GM21447 (cell line): ENCODE results near the gene CERS1.

Experiments used
- ATAC-seq: cut with Tn5 transposase; IDR thresholded peaks from one replicate; pipeline ENCODE4 v1.9.1; 2021; ENCODE audit not compliant: unreplicated experiment

Gene CERS1

GRCh38 chr19:18858906-18859646 lies 36.9 kb downstream of the CERS1 start:
- no peak for ATAC-seq

GRCh38 chr19:18857223-18857622 lies 38.7 kb downstream of the CERS1 start:
- ATAC-seq: no peak

- ATAC-seq: no peak
Observed at GRCh38 chr19:18856385-18857126, 39.4 kb downstream of the CERS1 start.

- ATAC-seq: no peak
Observed at GRCh38 chr19:18855647-18856384, 40.1 kb downstream of the CERS1 start.

GRCh38 chr19:18854982-18855381 lies 41.0 kb downstream of the CERS1 start:
- no peak for ATAC-seq

GRCh38 chr19:18853755-18854427 lies 42.1 kb downstream of the CERS1 start:
- no peak for ATAC-seq

GRCh38 chr19:18852648-18853047 lies 43.3 kb downstream of the CERS1 start:
- ATAC-seq: no peak

GRCh38 chr19:18851673-18852325 lies 44.2 kb downstream of the CERS1 start:
- no peak for ATAC-seq

- no peak for ATAC-seq
Observed at GRCh38 chr19:18850471-18851375, 45.2 kb downstream of the CERS1 start.

GRCh38 chr19:18849838-18850400 lies 46.0 kb downstream of the CERS1 start:
- ATAC-seq: no peak

GRCh38 chr19:18848878-18849661 lies 46.9 kb downstream of the CERS1 start:
- ATAC-seq: no peak

- ATAC-seq: no peak
Observed at GRCh38 chr19:18847549-18848463, 48.2 kb downstream of the CERS1 start.

GRCh38 chr19:18846862-18847548 lies 49.0 kb downstream of the CERS1 start:
- ATAC-seq: no peak

GRCh38 chr19:18845961-18846360 lies 50.0 kb downstream of the CERS1 start:
- no peak for ATAC-seq

- no peak for ATAC-seq
Observed at GRCh38 chr19:18844806-18845329, 51.1 kb downstream of the CERS1 start.

- ATAC-seq: no peak
Observed at GRCh38 chr19:18843960-18844359, 52.0 kb downstream of the CERS1 start.

- no peak for ATAC-seq
Observed at GRCh38 chr19:18842166-18842565, 53.8 kb downstream of the CERS1 start.
